ENCODE results near the gene GRIK4.

DNA sequence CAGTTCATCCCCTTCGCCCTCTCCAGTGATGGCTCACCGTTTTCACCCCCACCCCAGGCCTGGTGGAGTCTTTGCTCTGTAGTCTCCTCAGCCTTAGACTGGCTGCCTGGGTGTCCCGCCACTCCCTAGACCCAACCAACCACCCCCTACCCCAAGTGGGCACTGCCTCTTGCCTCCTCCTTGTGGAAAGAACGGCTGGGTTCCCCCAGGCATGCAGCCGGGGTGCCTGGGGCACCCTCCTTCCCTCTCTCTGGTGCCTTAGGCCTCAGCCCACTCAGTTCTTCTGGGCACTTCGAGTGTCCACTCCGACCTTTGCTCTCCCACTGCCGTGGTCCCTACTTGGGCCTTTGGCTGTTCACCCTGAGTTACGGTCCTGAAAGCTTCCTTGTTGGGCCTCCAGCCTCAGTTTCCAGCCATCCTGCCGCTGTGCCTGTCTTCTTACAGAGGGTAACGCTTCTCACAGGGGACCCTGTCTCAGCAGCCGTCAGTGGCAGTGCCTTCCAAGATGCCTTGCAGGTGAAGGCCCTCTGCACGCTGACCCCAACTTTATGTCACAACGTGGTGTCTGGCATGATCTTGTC, 3.1 kb downstream of the GRIK4 start:
- TF ChIP-seq EZH2 (IDR thresholded peaks at IDR 0.05; ENCODE audit: insufficient read depth, poor library complexity, severe bottlenecking) (no peak), EZH2phosphoT487 (IDR thresholded peaks at IDR 0.05; ENCODE audit: insufficient read depth, low read depth) (no peak)
